ENCODE measurements around the gene ARPC5L.
A peak's percentile ranks its signal among the peaks of the same experiment; 100 is the strongest.

ARPC5L gene

GRCh38 chr9:124855566-124855943 lies 6.4 kb upstream of the ARPC5L start:
- no peak overlapping the region for H3K27ac ChIP-seq (replicated peaks)
- H3K27me3 ChIP-seq (ENCODE audit: insufficient read depth, poor library complexity, severe bottlenecking): no peaks in the 10 kb centered on the region

GRCh38 chr9:124855944-124856765 lies 5.8 kb upstream of the ARPC5L start:
- DNase-seq (ENCODE audit: low read depth in 1 of 2, low spot score in 1 of 2): peak in 1 of 2 experiments; percentile 66
- H3K4me3 ChIP-seq (replicated peaks; ENCODE audit: insufficient read depth, low read length): no peak overlapping the region
- TF ChIP-seq POLR2AphosphoS5 (IDR thresholded peaks at IDR 0.05; ENCODE audit: low read depth) (no peak; the same call in 1 of the 2 replicates), CTCF (IDR thresholded peaks at IDR 0.05; ENCODE audit: insufficient read depth, low read length) (peak; percentile 6)
- H3K27ac ChIP-seq (replicated peaks): no peak overlapping the region
- H3K27me3 ChIP-seq (ENCODE audit: insufficient read depth, poor library complexity, severe bottlenecking): no peaks in the 10 kb centered on the region

More at GRCh38 chr9:124855566-124855943, 6.4 kb upstream of the ARPC5L start:
- no peak for DNase-seq (ENCODE audit: low read depth in 1 of 2, low spot score in 1 of 2)
- no peak for TF ChIP-seq CTCF (IDR thresholded peaks at IDR 0.05; ENCODE audit: insufficient read depth, low read length)
- no peak for TF ChIP-seq SPI1 (IDR thresholded peaks at IDR 0.05; ENCODE audit: borderline replicate concordance, low read depth)
- H3K4me3 ChIP-seq (replicated peaks; ENCODE audit: insufficient read depth, low read length): no peak overlapping the region

GRCh38 chr9:124857533-124858162 lies 4.3 kb upstream of the ARPC5L start:
- no peak overlapping the region for H3K4me3 ChIP-seq (replicated peaks; ENCODE audit: insufficient read depth, low read length)
- no peak overlapping the region; the same call in 1 of the 2 replicates for H3K27ac ChIP-seq (replicated peaks)
- DNase-seq (ENCODE audit: low read depth in 1 of 2, low spot score in 1 of 2): peak in 1 of 2 experiments; percentile 44

More at GRCh38 chr9:124857533-124858162, 4.3 kb upstream of the ARPC5L start:
- no peaks in the 10 kb centered on the region for H3K27me3 ChIP-seq (ENCODE audit: insufficient read depth, poor library complexity, severe bottlenecking)
- no peak for TF ChIP-seq CTCF (IDR thresholded peaks at IDR 0.05; ENCODE audit: insufficient read depth, low read length)
- TF ChIP-seq GABPA (IDR thresholded peaks at IDR 0.05; ENCODE audit: low read depth): no peak
- TF ChIP-seq SPI1 (IDR thresholded peaks at IDR 0.05; ENCODE audit: borderline replicate concordance, low read depth): no peak
- TF ChIP-seq REST (IDR thresholded peaks at IDR 0.05; ENCODE audit: insufficient replicate concordance, low read depth): no peak
- peak; percentile 51; the same call in 1 of the 2 replicates for TF ChIP-seq POLR2AphosphoS5 (IDR thresholded peaks at IDR 0.05; ENCODE audit: low read depth)
